ENCODE measurements around the gene MMP24.
"Not testable (repeated sequence)": the region's sequence is repeated elsewhere in the genome, so short reads cannot be mapped to it uniquely, and the experiment has no call there.

The MMP24 gene

DNA sequence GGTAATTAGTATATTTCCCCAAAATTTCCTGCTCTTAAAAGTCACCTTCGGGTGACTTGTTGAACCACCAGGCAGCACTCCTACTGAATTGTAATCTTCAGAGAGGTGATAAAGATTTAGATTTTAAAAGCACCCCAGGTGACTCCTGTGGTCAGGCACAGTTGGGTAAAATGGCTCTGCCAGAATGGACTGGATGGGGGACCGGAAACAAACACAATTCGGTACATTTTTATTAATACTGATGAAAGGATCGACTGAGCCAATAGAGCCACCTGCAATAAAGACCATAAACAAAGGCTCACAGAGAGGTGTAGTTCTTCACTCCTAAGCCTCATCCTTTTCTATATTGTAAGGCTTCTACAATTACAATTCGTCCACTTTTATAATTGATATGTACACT lies 85.3 kb downstream of the MMP24 start:
- DNase-seq (ENCODE audit: low spot score), result no peak

DNA sequence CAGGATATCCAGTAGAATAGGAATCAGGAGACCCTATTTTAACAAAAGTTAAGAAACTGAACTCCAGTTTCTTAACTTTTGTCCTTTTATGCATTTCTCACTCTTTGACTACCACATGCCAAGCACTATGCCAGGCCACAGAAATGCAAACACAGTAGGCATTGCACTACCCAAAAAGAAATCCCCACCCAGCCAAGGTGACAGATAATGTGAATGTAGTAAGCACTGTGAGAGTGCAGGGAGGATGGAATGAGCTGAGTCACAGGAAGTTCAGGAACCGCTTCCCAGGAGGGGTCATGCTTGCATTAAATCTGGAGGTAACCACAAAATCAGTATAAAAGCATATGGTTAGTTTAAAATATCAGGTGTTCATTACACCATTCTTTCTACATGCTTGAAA lies 85.8 kb downstream of the MMP24 start:
- DNase-seq (ENCODE audit: low spot score), result no peak

DNA sequence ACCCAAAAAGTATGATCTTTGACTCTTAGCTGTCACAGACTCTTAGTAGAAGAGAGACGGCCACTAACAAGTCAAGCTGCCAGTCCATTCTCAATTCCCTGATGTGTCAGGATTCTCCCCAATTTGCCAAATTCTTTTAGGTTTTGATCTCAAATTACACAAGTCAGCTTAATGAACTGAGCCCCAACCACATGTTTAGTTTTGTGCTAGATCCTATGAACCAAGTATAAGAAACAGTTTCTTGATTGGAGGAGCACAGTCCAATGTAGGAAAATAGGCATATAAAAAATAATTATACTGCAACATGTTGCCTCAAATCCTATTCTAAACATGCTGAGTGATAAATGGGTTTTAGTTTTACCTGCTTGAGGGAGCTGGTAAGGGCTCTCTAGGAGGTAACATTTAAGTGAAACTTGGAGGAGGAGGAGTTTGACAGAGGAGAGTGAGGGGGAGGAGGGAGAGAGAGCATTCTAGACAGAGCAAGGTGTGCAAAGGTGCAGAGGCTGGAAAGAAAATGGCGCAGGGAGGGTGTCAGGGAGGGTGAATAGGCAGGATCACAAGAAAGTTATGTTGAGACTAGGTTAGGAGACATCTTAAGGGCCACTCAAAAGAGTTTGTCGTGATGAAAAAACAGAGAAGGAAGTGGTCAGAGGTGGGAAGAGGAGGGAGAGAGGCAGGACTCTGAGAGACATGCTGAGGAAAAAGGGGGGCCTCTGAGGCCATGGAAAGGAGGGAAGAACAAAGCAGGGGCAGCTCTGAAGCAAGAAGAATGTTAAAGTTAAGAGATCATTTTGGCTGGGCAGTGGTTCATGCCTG lies 88.5 kb downstream of the MMP24 start:
- no peak for DNase-seq (ENCODE audit: low spot score)

DNA sequence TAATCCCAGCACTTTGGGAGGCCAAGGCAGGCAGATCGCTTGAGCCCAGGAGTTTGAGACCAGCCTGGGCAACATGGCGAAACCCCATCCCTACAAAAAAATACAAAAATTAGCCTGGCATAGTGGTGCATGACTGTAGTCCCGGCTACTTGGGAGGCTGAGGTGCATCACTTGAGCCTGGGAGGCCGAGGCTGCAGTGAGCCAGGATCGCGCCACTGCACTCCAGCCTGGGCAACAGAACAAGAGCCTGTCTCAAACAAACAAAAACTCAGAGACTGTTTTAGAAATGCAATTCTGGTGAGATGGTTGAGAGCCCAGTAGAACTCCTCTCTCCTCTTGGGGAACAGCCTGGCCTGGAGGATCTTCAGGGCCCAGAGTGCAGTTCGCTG lies 89.1 kb downstream of the MMP24 start:
- DNase-seq (ENCODE audit: low spot score), result not testable (repeated sequence)

DNA sequence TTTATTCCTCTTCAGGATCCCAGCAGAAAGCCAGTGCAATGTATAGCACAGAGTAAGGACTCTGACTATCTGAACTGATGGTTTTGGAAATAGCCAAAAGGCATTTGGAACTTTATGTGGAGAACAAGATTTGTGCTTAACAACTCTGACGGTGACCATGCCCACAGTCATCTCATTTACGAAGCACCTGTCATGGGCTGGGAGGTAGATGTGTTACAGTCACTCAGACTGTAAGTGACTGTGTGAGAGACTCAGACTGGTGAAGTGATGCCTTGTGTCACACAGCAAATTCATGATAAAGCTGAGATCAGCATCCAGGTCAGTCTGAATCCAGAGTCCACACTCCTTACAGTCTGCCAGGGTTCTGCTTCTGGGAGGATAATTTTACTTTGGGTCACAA lies 89.6 kb downstream of the MMP24 start:
- no peak for DNase-seq (ENCODE audit: low spot score)

DNA sequence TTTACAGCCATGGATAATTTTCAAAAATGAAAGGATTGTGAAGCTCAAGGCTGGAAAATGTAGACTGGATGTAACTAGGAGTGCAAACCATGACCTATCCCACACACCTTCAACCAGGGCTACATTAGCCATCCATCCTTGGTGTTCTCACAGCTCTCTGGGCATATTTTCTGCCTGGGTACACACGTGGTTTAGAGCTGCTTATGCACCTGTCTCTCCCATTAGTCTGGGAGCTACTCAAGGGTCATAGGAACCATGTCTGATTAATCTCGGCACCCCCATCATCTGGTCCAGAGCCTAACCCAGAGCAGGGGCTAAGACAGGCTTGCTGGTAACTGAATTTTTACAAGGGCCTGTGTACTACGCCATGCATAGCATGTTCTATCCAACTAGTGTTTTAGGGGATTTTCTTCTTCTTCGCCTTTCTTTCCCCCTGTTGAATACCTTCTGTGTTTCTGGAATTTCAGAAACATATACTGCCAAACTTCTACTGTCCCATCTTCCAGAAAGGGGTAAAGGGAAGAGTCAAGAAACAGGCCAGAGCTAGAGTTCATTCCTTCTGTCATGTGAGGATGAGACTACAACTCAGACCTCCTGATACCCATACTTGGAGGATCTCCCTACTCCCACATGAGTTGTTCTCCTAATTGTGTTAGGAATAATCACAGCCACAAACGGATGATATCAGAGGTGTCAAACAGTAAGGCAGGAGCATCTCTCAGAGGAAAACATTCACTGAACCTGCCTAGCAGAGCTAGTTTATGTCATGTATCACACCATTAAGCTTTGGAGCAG lies 91.1 kb downstream of the MMP24 start:
- DNase-seq (ENCODE audit: low spot score), result no peak

DNA sequence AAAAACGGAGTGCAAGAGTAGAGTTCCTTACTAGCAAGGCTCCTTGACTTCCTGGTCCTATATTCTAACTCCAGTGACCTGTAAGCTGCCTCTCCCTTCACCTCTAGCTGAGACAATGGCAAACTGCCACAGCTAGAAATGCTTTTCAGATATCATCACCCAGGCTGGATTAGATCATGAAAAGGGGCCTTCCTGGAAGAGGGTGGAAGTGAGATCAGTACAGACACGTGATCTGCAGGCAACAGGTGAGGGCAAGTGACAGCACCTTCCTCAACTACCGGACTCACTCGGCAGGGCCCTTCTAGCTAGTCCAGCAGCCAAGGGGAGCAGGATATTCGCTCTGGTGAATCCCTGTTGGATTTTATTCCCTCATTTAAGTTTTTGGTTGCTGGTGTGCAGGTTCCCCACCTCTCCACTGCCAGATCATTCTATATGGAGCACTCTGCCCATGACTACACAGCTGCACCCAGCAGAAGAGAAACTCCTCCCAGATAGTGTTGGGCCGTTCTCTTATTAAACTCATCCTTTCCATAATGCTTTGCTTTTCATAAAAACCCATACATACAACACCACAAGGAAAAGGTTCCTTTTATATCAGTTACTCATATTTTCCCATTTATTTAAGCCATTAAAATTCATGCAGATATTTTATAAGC lies 92.1 kb downstream of the MMP24 start:
- DNase-seq (ENCODE audit: low spot score), result no peak

DNA sequence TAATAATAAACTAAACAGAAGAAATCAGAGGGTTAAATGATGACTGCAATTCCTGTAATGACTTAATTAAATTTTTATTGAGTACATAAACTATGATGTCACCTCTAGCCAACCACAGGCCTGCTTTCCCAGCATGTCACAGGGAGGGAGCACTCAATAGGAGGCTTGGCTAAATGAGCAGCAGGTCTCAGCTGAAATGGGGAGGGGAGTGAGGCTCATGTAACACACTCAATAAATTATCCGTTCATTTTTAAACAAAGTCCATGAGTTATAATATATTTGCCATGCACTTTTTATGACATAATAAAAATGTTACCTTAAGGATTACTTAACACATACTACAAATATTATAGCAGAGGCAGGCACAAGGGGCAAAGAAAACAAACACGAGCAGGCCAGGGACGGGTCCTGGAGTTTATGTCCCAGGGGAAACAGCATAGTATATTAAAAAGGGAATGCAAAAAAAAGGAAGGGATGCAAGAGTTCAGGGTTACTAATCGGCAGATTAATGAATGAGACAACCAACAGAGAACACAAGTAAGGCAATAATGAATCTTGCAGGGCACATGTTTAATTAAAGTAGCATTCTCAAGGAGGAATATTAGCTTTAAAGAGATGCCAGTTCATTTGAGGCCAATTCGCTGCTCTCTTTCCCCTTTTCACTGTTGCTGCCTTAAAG lies 92.8 kb downstream of the MMP24 start:
- no peak for DNase-seq (ENCODE audit: low spot score)

DNA sequence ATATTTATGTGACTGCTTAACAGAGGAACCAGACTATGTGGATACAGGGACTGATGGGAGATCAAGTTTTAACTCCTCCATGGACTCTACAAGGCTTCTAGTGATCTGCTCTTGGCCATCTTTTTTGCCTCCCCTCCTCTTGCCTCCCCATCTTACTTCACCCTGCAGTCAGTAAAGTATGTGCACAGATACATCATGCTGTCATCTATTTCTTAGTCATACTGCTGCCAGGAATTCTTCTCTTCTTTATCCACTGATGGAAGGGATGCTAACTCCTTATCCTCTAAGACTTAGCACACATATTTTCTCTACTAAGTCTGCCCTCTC lies 93.3 kb downstream of the MMP24 start:
- no peak for DNase-seq (ENCODE audit: low spot score)

DNA sequence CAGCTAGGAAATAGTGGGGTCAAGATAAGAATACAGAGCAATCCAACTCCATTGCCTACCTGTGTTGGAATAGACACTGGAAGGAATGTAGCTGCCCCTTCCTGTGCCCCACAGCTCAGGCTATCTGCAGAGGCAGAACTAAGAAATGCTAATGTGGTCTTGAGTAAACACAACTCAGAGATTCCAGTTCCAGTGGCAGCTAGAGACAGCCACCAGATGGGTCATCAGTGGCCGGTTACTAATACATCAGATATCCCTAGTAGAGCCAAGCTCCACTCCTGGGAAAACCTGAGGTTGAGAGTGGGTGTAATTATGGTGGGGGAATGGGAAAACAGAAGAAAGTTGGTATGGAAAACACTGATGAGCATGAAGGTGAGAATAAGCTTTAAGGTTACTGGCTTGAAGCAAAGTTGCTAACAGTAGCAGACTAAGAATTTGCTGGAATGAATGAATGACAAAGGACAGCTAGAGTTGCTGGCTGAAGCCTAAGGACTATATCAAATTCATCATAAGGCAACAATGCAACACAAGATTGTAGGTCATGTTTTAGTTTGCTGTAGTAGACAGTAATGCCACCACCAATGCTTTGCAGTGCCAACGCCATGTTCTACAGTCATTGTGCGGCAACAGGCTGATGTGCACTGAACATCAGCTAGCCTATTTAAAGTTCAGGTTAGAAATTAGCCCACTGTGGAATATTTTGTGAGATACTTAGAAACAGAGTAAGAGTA lies 94.1 kb downstream of the MMP24 start:
- no peak for DNase-seq (ENCODE audit: low spot score)

DNA sequence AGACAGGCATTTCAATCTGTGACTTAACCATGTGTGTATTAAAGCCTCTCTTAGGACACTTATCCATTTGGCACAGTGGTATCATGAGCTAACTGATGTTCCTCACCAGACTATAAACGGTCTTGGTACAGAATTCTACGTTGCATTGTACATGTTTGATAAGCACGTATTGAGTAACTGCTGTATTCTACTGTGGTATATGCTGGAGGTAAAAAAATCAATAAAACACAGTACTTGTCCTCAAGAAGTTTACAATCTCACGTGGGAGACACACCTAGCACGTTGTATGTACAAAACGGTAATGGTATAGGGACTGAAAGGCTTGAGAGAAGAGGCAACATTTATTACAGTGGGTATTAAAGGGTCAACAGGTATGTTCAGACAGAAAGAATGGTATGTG lies 98.9 kb downstream of the MMP24 start:
- DNase-seq (ENCODE audit: low spot score), result no peak

DNA sequence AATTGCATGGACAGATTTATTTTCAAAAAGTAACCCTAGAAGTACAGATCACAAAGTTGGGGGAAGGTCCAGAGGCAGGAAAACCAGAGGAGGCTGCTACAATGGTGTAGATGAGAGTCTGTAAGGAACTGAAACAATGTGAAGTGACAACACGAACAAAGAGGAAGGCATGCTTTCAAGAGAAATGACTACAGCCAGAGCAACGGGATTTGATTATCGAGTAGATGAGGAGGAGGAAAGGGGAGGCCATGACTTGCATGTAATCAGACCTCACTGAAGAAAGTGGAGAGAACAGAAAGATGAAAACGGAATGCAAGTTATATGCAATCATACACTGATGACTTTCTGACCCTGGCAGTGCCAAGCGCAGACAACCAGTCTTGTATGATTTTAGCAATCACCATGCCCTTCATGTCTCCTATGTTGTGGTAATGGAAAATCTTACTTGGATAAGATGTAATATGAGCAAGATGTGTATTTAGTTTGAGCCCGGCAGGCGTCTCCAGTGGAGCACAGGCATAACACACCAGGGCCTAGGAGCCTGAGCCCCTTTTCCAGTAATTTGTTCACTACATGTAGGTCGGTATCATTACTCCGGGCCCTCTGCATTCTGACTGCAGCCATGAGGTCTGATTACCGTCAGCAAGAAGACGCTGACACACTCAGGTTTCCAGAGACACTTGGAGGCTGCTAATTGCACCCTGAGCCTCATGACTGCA lies 99.7 kb downstream of the MMP24 start:
- DNase-seq (ENCODE audit: low spot score), result peak; percentile 20

All from globus pallidus (tissue), 1 donor.